Measurements from ENCODE around the gene FKBP4. TPM values are rescaled to one million over a fixed set of nuclear protein-coding genes. Genes with fewer than 3 reads are reported as not detected.

Gene FKBP4
- total RNA-seq, 1 experiment from 2014 or later, result 118 TPM

DNA sequence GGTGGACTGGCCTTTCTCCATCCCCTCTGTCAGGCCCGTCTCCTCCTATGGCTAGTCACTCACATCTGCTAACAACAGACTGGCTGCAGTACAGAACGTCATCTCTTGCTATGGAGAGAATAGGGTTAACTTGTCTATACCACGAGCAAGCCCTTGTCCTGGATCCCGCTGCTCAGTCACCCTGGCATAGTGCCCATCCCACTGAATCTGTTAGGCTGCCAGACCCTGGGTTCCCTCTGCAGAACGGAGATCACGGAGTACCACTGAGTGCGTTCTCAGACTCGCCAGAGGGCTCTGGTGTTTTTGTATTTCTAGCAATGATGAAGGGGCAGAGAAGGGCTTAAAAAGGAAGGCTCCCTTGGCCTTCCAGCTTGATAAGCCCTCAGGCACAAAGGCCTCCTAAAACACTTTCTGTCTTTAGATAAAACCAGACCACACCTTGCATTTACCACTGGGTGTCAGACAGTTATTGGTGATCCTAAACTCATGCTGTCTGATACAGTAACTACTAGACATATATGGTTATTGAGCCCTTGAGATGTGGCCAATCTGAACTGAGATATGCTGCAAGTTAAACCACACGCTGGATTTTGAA, 46.4 kb downstream of the FKBP4 start:
- H3K36me3 Mint-ChIP-seq (ENCODE audit: insufficient read depth, unreplicated experiment), result no peaks in the 10 kb centered on the region
- intact Hi-C loops (cut with micrococcal nuclease; ENCODE audit: unreplicated experiment), result no loop called here
- TF ChIP-seq, protein P1, sequence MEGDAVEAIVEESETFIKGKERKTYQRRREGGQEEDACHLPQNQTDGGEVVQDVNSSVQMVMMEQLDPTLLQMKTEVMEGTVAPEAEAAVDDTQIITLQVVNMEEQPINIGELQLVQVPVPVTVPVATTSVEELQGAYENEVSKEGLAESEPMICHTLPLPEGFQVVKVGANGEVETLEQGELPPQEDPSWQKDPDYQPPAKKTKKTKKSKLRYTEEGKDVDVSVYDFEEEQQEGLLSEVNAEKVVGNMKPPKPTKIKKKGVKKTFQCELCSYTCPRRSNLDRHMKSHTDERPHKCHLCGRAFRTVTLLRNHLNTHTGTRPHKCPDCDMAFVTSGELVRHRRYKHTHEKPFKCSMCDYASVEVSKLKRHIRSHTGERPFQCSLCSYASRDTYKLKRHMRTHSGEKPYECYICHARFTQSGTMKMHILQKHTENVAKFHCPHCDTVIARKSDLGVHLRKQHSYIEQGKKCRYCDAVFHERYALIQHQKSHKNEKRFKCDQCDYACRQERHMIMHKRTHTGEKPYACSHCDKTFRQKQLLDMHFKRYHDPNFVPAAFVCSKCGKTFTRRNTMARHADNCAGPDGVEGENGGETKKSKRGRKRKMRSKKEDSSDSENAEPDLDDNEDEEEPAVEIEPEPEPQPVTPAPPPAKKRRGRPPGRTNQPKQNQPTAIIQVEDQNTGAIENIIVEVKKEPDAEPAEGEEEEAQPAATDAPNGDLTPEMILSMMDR (IDR thresholded peaks at IDR 0.05; ENCODE audit: insufficient read depth in 1 of 2, low read depth in 1 of 2, low read length in 1 of 2, severe bottlenecking in 1 of 2, unreplicated experiment in 1 of 2), result no peak
- Histone ChIP-seq H3K36me3 (ENCODE audit: control insufficient read depth, insufficient read depth, low read length) (no peaks in the 10 kb centered on the region), H3K27me3 (replicated peaks; ENCODE audit: control insufficient read depth, insufficient read depth, low read length) (no peaks in the 10 kb centered on the region), H3K9me3 (no peaks in the 10 kb centered on the region; the same call in 1 of the 2 replicates), H3K4me3 (ENCODE audit: low read depth, low read length) (no peak overlapping the region), H3K4me1 (peaks cover 10% of the 10 kb centered on the region)
- ChIA-PET CTCF (interaction anchor here (0.5 kb wide), 1 partner anchor 401 kb away, joined by 3 read pairs; no protein-coding TSS in a partner anchor), POLR2A (no interaction called here)
- H3K27ac Mint-ChIP-seq (ENCODE audit: unreplicated experiment), result no peak overlapping the region
- BruUV-seq (replicated peaks), result no TSS peak
- H3K27me3 Mint-ChIP-seq (ENCODE audit: insufficient read depth, unreplicated experiment), result no peaks in the 10 kb centered on the region
- H3K9me3 Mint-ChIP-seq (ENCODE audit: unreplicated experiment), result no peaks in the 10 kb centered on the region
- no peak overlapping the region for H3K4me3 Mint-ChIP-seq (ENCODE audit: unreplicated experiment)
- peaks cover 10% of the 10 kb centered on the region for H3K4me1 Mint-ChIP-seq (ENCODE audit: low read depth, unreplicated experiment)
- DNase-seq, result no peak

DNA sequence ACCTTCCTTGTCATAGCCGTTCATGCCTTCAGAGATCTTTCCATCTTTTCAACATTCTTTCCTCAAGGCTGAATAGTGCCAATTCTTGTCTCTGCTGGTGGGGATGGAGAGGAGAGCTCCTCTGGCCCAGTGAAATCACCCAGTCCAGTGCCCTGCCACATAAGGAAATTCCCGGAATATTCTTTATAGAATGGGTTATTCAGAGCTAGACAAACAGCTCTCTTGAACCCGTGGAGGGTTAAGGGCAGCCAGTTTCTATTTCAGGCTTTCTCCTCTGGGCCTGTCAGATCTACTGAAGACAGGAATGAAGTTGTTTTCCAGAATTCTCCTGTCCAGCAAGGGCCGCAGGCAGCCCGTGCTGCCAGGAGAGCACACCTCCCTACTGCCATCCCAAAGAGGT, 48.2 kb downstream of the FKBP4 start:
- H3K36me3 ChIP-seq (ENCODE audit: control insufficient read depth, insufficient read depth, low read length), result no peaks in the 10 kb centered on the region
- POLR2A ChIA-PET, result no interaction called here
- H3K27me3 ChIP-seq (replicated peaks; ENCODE audit: control insufficient read depth, insufficient read depth, low read length), result no peaks in the 10 kb centered on the region
- H3K4me1 Mint-ChIP-seq (ENCODE audit: low read depth, unreplicated experiment), result peaks cover 10% of the 10 kb centered on the region
- BruUV-seq (replicated peaks), result no TSS peak
- no peak overlapping the region for H3K27ac Mint-ChIP-seq (ENCODE audit: unreplicated experiment)
- H3K27me3 Mint-ChIP-seq (ENCODE audit: insufficient read depth, unreplicated experiment), result no peaks in the 10 kb centered on the region
- TF ChIP-seq, protein P1 (IDR thresholded peaks at IDR 0.05; ENCODE audit: insufficient read depth in 1 of 2, low read depth in 1 of 2, low read length in 1 of 2, severe bottlenecking in 1 of 2, unreplicated experiment in 1 of 2), result no peak
- peaks cover 10% of the 10 kb centered on the region for H3K4me1 ChIP-seq
- H3K9me3 ChIP-seq, result no peaks in the 10 kb centered on the region; the same call in 1 of the 2 replicates
- H3K36me3 Mint-ChIP-seq (ENCODE audit: insufficient read depth, unreplicated experiment), result no peaks in the 10 kb centered on the region
- CTCF ChIA-PET, result no interaction called here
- H3K9me3 Mint-ChIP-seq (ENCODE audit: unreplicated experiment), result no peaks in the 10 kb centered on the region
- DNase-seq, result no peak
- no peak overlapping the region for H3K4me3 ChIP-seq (ENCODE audit: low read depth, low read length)
- intact Hi-C loops (cut with micrococcal nuclease; ENCODE audit: unreplicated experiment), result no loop called here
- H3K4me3 Mint-ChIP-seq (ENCODE audit: unreplicated experiment), result no peak overlapping the region

DNA sequence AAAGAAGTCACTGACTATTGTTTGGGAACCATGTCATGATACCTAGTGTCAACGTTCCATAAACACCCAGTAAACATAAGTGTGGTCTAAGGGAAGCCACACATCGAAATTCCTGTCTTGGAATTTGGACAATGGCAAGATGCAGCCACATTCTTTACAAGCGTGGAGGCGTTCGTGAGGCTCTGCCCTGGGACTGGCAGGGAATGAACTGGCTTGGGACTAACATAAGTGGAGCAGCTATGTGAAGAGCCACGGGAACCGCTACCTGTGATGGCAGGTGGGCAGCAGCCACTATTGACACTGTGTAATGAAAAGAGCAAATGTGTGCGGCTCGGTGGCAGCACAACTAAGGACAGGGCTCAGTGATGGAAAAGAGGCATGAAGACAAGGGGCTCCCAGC, 50.0 kb downstream of the FKBP4 start:
- ChIA-PET CTCF (interaction anchor here (1.0 to 2.4 kb wide), 8 partner anchors 10 to 197 kb away, joined by 3 to 18 read pairs (median 10); partner anchors contain the start of genes FOXM1, RHNO1 and TEX52), POLR2A (interaction anchor here (1.3 kb wide), 1 partner anchor 32 kb away, joined by 4 read pairs; the partner anchor contains the start of genes FOXM1 and RHNO1)
- DNase-seq, result no peak
- H3K27me3 ChIP-seq (replicated peaks; ENCODE audit: control insufficient read depth, insufficient read depth, low read length), result no peaks in the 10 kb centered on the region
- Mint-ChIP-seq H3K27me3 (ENCODE audit: insufficient read depth, unreplicated experiment) (no peaks in the 10 kb centered on the region), H3K9me3 (ENCODE audit: unreplicated experiment) (no peaks in the 10 kb centered on the region), H3K4me3 (ENCODE audit: unreplicated experiment) (no peak overlapping the region), H3K27ac (ENCODE audit: unreplicated experiment) (peak overlapping the region; percentile 12), H3K4me1 (ENCODE audit: low read depth, unreplicated experiment) (peaks cover 26% of the 10 kb centered on the region), H3K36me3 (ENCODE audit: insufficient read depth, unreplicated experiment) (no peaks in the 10 kb centered on the region)
- H3K9me3 ChIP-seq, result no peaks in the 10 kb centered on the region
- no TSS peak for BruUV-seq (replicated peaks)
- H3K4me1 ChIP-seq, result peaks cover 19% of the 10 kb centered on the region
- no peak overlapping the region for H3K4me3 ChIP-seq (ENCODE audit: low read depth, low read length)
- H3K36me3 ChIP-seq (ENCODE audit: control insufficient read depth, insufficient read depth, low read length), result no peaks in the 10 kb centered on the region
- TF ChIP-seq, protein P1 (IDR thresholded peaks at IDR 0.05; ENCODE audit: insufficient read depth in 1 of 2, low read depth in 1 of 2, low read length in 1 of 2, severe bottlenecking in 1 of 2, unreplicated experiment in 1 of 2), result no peak
- intact Hi-C loops (cut with micrococcal nuclease; ENCODE audit: unreplicated experiment), result no loop called here
